Brain pericyte (primary cell): ENCODE data around the gene ARHGAP10.
"Not testable (repeated sequence)": the region's sequence is repeated elsewhere in the genome, so short reads cannot be mapped to it uniquely, and the experiment has no call there.

ENCODE experiments used
- DNase-seq: peaks from one replicate; pipeline ENCODE4 v3.0.0-alpha.2; 2012; ENCODE audit warnings: low read depth, low spot score

ARHGAP10 gene

DNA sequence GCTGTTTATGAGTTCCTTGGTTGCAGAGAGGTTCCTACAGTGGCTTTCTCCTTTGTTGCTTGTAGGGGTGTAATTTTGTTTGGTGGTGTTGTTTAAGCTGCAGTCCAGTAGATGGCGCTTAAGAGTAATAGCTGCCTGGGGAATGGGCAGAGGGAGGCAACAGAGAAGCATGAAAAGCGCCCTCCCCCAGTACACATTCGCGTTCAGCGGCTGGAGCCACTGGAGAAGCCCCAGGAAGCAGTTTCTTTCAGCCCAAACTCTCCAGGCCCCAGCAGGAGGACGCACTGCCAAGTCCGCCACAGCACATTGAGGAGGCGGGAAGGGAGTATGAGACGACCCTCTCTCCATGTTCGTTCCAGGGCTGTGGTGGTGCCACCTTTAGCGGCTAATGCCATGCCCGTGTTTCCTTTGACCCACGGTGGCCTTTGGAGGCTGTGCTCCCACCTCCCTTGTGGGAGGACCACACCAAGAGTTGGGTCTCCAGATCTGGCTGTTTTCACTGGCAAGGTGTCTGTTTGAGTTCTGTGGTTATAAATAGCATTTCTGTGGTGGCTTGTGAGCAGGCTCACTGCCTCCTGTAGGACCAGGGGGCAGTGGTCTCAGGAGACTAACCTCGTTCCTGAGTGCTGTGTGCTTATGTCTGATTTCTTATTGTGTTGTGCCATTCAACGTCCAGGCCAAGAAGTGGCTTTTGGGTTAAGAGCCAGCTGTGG, 252.3 kb downstream of the ARHGAP10 start:
- no peak for DNase-seq

DNA sequence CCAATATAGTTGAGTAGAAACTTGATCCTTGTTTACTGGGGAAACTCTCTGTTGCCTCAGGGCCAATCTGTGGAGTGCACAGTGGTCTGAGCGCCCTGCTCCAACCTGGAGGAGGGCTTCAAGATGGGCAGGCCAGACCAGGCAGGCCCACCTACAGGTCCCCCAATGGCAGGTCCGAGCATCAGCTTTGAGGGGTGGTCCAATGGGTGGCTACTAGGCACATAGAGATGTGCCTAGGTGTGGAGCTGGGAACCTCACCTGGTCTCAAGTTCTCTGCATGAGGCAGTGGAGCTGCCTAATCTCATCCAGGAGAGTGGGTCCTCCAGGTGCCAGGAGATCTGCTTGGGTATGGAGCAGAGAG, 252.9 kb downstream of the ARHGAP10 start:
- no peak for DNase-seq

DNA sequence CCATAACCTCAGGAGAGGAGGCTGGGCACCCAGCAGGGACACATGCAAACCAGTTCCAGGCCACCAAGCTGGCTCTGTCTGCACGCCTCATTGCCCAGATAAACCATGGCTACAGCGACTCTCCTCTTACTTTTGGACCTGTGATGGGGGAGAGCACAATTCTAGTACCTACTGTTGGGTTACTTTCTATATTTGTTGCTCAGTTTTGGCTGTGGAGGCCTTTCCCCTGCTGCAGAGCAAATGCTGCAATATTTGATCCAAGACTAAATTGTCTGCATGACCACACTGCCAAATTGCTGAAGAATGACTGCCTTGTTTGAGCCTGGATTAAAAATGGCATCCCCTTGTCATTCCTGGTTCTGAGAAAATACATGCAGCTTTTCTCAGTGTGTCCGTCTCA, 253.5 kb downstream of the ARHGAP10 start:
- no peak for DNase-seq

DNA sequence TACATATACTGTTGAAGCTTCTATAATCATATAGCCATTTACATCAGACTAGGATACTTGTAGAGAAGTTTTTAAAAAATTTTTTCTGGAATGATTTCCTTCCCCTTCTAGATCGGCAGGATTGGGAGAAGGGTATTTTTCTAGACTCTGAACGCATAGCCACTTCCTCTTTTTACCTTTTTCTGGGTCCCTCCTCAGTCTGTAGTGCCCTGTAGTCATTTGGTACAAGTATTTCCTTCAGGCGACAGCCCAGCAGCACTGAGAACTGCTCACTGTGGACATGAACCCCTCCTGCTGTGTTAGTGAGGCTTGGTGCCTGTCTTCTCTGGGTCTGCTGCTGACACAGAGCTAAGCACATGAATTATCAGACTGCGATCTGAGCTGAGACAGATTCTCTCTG, 255.4 kb downstream of the ARHGAP10 start:
- no peak for DNase-seq

DNA sequence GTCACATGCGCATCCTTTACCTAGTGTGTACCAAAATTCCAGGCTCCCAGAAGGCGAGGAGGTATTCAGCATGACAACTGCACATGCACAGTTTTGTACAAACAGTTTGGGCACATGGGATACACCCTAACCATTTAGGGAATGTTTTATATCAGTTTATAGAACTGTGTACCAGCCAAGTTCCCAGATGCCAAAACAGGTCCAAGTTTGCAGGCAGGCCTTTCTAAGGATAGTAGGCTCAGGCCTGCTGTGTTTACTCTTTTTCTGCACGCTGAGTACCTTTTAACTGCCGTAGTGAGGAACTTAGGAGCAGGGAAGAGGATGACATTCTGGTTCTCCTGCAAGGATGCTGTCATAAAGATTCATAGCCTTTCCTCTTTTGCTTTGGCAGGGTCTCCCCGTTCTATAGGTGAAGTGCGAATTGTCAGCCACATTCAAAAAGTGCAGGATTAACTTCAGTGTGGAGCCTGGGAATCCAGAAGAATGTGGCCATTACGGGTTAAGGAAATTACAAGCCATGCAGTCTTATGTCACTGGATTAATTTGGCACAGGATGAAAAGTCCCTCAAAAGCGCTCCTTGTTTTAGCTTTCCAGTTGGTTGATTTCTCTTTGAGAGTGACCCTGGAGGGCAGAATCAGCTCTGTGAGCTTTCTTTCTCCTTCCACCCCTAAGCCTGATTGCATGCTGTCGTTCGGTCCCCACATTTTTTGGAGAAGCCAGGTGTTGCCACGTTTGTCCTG, 259.8 kb downstream of the ARHGAP10 start:
- no peak for DNase-seq

DNA sequence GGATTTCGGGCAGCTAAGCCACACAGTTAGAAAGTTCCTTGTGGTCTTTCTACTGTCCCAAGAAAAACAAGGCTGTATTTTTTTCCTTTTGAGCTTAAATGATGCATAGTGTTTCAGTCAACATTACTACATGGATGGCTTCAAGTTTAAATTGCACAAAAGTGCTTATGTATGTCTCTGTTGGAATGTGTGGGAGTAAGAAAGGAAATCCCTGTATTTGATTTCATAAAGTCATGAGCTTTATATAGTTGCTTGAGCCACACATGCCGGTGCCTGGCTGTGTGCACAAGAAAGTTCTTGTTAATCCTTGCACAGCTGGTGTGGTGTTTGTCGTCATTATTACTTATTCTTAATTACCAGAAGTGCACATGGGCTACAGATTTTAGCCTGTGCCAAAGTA, 262.2 kb downstream of the ARHGAP10 start:
- no peak for DNase-seq

DNA sequence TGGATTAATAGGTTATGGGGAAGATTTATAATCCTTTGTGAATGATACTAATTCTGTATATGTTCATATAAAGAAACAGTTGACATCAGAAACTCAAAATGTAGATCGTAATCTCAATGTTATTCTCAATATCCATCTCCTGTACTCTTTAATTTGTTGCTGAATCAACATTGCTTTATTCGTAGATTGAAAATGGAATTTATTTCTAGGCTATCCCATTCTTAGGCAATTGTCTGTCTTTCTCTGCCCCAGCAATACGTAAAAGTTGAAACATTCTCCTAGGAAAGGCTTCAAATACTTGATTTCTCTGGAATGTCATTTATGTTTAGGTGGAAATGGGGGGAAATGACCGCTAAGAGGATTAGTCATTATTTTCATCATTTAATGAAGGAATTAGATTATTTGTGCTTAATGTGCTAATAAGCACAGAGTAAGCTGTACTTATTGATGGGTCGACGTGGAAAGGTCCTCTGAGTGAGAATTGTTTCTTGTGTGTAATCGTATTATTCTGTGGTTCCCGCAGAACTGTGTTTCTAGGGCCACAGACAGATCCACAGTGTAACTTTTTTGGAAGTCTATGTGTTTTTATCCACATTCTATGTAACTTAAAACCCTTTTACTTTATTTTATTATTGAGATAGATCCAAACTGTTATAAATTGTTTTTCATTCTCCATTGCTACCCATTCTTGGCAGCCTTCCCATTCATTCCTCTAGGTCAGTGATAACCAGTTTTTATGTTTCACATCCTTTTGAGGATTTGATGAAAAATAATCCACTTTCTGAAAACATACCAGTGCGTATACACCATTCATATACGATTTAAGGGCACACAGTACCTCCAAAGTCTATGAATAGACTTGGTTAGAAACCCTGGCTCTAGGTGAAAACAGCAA, 262.9 kb downstream of the ARHGAP10 start:
- DNase-seq = no peak

DNA sequence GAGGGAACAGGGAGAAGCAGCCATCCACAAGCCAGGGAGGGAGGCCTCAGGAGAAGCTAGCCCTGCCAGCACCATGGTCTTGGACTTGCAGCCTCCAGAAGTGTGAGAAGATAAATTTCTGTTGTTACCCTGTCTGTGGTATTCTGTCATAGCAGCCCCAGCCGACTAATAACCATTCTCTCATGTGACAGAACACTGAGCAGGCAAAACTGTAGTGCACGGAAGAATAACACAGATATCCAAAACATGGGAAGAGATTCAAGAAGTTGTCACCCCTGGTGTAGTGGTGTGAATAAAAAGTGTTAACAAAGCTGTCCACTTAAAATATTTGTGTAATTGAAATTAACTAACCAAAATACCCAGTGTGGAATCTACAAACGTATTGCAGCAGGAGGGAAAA, 265.0 kb downstream of the ARHGAP10 start:
- DNase-seq = no peak

DNA sequence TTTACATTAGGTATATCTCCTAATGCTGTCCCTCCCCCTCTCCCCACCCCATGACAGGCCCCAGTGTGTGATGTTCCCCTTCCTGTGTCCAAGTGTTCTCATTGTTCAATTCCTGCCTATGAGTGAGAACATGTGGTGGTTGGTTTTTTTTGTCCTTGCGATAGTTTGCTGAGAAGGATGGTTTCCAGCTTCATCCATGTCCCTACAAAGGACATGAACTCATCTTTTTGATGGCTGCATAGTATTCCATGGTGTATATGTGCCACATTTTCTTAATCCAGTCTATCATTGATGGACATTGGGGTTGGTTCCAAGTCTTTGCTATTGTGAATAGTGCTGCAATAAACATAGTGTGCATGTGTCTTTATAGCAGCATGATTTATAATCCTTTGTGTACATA, 268.1 kb downstream of the ARHGAP10 start:
- not testable (repeated sequence) for DNase-seq

DNA sequence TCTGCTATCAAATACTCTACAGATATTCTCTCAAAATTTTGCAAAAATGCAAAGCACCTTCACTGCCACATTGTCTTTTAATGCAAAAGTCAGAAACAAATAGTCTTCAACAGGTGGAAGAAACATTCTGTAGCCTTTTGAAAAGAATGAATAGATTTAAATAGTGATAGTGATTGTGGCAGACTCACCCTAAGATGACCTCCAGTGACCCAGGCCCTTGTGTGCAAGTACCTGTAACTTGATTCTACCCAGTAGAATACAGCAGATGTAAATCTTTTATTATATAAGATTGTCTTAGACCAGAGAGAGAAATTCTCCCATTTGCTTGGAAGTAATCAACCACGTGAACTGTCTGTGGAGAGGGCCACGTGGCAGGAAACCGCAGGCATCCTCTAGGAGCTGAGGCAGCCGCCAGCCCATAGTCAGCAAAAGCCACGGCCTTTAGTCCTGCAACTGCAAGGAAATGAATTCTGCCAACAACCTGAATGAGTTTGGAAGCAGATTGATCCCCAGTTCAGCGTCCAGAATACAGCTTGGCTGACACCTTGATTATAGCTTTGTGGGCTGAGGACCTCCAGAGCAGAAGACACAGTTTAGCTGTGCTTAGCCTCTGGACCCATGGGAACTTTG, 272.5 kb downstream of the ARHGAP10 start:
- DNase-seq = no peak

DNA sequence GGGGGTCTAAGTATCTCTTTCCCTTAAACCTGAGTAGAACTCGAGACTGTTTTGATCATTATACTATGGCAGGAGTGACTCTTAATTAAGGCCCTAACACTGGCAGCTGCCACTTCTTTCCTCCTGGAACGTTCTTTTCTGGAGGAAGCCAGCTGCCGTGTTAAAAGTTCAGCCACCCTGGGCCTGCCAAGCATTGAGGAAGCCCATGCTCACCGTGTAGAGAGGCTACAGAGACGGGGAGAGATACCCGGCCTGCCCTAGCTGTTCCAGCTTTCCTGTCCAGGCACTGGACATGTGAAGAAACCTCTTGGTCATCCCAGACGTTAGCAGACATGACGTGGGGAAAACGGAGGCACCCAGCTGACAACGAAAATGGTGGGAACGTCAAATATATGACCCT, 274.1 kb downstream of the ARHGAP10 start:
- no peak for DNase-seq

DNA sequence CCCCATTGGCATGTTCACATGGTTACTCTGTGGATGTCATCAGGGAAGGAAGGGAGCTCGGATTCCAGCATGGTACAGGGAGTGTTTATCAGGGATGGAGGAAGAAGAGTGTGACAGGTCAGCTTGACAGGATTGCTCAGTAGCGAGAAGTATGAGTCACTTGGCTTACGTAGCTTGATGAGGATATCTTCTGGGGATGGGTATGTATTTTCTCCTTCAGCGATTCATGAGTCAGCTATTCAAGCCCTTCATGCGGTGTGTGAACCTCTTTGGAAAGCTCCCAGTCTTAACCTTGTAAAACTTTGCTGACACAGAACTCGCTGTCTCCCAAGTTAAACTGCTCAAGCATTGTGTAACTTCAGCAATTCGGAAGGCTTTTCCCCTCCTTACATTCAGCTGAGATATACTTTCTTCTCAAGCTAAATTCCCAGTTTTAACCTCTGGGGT, 275.4 kb downstream of the ARHGAP10 start:
- DNase-seq = peak; percentile 80

DNA sequence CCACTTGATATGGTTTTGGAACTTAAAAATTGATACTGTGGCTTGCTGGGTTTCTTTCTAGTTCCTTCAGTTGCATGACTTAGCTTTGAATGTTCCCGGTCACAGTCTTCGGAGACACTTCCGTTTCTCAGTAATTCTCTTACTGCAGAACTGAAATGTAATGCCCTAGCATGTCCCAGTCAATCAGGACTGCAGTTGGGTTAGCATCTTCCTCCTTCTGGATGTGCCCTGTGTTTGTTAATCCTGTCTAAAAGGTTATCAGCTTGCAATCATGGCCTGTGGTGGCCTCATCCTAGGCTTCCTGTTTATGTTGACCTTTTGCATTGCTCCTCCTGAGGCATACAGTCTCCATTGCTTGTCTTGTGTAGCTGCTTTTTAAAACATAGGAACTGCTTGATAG, 275.9 kb downstream of the ARHGAP10 start:
- DNase-seq = no peak

DNA sequence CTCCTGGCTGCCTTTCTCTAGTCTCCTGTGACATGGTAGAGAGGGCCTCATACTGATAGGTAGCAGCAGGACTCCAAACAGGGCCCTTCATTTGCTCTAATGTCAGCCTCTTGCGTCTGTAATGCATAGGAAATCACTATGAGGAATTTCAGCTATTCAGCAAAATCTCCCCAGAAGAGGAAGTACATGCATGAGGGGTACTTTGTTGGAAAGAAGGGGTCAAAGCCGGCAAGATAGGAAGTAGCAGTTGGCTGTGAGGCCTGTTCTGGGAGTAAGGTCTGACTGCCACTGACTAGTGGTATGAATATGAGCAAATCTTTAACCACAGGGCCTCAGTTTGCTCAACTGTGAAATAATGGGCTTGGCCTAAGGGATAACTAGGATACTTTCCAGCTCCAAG, 283.2 kb downstream of the ARHGAP10 start:
- DNase-seq = no peak

DNA sequence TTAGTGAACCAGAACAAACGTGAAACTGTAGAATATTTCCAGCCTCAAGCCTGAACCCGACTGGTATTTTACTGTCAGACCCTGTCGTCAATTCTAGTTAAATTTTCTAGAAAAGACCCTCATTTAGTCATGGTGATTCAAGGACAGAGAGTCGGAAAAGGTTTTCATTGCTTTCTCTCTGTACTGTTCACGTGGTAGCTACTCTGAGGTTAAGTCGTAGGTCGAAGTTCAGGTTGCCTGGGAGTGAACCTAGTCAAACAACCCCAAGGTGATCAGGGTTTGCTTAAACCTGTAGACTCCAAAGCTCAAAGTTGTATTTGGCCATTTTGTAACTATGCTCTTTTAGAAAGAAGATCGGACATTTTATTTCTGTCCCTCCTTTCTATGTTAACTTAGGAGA, 283.6 kb downstream of the ARHGAP10 start:
- DNase-seq = no peak

DNA sequence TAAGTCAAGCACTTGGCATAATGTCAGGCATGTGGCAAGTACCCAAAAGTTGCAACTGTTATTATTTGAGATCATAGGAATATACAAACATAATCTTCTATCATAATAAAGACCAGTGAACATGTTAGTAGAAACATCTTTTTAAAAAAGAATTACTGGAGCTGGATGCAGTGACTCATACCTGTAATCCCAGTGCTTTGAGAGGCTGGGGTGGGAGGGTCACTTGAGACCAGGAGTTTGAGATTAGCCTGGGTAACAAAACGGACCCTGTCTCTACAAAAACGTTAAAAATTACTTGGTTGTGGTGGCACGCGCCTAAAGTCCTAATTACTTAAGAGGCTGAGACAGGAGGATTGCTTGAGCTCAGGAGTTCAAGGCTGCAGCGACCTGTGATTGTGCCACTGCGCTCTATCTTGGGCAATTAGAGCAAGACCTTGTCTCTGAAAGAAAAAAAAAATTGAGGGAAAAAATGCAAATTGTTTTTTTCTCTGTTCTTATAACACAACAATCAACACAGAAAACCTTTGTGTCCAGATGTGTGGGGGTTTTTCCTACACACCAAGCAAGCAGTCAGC, 284.3 kb downstream of the ARHGAP10 start:
- DNase-seq = no peak

DNA sequence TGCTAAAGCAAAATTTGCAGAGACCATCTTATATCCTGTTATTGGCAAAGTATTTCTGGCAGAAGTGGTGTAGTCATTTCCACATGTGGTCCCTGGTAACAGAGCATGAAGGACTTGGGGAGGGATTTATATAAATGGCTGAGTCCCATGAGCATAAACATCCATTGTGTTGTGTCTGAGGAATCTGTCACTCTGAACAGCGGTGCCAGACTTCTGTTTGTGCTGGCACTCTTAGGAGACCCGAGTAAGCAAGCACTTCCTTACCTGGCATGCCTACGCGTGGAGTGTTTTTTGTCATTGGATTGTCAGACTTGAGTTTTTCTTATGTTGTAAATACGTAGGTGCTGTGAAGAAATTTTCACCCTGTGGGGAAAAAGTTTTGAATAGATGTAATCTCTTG, 285.9 kb downstream of the ARHGAP10 start:
- no peak for DNase-seq

DNA sequence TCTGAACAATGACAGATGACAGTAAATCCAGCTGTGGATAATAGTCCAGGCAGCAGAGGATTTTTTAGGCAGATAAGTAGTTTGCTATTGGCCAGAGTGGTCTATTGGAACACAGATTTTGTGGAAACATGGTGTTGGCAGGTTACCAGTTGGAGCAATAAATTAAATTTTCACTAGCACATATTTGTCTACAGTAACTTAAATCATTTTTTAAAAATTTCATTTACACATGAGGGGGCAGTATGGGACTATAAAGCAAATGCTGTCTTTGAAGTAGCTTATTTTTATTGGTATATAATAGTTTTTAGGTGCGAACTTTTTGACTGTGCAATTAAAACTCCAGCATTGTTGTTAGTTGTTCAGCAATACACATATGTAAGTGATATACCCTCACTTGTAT, 289.8 kb downstream of the ARHGAP10 start:
- DNase-seq = no peak

DNA sequence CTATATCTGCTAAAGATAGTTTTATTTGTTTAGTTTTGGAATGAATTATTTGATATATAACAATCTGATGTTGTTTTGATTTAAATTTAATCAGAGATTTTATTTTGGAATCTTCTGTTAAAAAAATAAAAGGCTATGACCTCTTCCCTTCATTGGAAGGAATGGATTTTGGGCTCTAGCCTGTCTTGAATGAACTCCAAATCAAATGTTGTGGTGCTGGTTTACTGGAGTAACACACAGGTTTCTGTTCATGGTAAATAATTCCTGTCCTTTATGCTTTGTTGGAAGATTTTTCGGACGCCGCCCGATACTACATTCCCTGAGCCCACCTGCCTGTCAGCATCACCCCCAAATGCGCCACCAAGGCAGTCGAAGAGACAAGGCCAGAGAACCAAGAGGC, 291.1 kb downstream of the ARHGAP10 start:
- no peak for DNase-seq

DNA sequence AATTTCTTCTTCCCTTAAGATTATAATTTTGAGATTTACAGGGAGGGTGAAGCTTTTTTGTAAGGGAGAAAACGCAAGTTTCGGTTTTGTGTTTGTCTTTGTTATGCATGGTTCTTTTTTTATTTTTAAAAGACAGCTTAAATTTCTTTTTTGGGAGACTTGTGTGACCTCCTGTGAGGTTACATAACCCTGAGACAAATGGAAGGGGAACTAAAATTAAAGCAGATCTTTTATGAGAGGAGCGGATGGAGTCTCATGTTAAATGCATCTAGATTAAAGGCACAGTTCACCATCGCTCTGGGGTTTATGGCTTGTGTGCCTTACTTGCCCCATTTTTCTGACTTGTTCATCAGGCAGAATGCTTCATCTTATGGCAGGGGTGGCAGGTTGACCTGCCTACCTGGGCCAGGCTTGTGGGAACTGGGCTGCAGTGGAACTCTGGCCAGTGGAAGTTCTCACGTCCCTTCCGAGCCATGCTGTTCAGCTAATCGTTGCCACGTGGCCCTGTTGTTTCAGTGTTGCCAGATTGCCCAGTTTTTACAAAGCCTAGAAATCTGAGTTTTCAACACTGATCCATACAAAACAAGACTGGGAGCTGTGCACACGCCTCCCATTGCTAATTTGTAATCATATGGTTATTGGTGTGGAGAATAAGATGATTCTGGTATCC, 291.8 kb downstream of the ARHGAP10 start:
- no peak for DNase-seq

DNA sequence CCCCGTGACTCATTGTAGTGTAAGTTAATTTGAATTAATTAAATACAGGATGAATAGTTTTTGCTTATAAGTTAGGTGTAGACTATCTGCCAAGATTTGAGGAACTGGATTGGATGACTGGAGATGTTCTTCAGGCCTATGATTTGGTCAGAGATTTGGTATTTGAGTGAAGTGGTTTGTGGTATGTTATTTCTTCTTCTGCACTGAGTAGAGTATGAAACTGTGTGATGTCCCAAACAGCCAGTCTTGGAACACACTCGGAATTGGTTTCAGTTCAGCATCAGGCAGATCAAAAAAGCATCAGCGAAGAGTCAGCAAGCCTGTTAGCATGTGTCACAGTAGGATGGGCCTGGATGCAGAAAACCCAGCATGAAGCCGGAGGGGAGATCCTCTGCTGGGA, 294.1 kb downstream of the ARHGAP10 start:
- peak; percentile 71 for DNase-seq
